GM19324 (cell line): Measurements from ENCODE around the gene ATL3.
"Not testable (repeated sequence)": the region's sequence is repeated elsewhere in the genome, so short reads cannot be mapped to it uniquely, and the experiment has no call there.

Experiments used
- ATAC-seq: cut with Tn5 transposase; IDR thresholded peaks from one replicate; pipeline ENCODE4 v1.9.1; 2021; ENCODE audit warnings: mild to moderate bottlenecking, moderate library complexity; ENCODE audit not compliant: unreplicated experiment, low FRiP score

ATL3 gene

DNA sequence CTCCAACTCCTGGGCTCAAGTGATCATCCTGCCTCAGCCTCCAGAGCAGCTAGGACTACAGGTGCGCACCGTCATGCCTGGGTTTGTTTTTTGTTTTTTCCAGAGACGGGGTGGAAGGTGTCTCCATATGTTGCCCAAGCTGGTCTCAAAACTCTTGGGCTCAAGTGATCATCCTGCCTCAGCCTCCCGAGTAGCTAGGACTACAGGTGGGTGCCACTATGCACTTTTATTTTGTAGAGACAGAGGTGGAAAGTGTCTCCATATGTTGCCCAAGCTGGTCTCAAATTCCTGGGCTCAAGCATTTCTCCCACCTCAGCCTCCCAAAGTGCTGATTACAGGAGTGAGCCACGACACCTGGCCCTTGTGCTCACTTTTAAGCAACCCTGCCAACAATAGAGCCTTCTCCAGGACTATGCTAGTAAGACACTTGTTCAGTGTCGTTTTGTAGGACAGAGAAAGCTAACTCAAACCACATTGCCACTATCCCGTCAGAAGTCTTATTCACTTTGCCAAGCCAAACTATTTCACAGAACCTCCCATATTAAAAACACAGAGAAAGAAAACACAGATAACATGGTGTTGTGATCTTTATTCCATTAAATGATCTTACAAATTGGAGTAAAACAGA is 47.5 kb downstream of the ATL3 start:
- no peak for ATAC-seq

- no peak for ATAC-seq
These were observed 48.9 kb downstream of the ATL3 start for GRCh38 chr11:63622323-63622722.

DNA sequence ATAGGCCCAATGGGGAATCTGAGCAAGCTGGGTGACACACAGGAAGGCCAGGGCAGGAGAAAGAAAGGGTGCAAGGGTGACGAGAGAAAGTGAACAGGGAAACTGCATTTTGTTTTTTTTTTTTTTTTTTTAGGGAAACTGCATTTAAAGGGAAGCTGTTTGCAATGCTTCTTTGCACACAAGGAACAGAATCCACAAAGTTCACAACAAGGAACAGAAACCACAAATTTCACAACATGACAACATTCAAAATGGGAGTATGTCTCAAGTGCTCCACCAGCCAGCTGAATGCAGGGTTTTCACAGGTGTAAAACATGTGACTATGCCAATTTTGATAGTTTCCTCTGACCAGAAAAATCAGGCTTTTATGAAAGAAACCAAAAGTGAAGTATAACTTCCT is 50.1 kb downstream of the ATL3 start:
- ATAC-seq: no peak

DNA sequence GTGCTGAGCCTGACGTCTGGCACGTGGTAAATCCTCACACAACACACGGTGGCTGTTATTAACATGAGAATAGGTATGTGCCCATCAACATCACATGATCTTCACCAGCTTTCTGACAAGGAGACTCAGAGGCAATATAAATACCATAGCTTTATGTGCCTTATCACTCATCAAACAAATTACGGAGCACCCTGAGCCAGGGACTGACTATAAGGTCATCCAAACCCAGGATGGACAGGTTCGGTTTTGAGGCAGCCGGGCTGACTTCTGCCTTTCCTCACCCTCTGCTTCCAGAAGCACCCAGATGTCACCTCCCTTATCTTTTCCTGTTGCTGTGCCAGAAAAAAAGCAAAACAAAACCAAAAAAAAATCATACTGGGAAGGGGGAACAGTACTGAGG is 51.2 kb downstream of the ATL3 start:
- ATAC-seq: no peak

- not testable (repeated sequence) for ATAC-seq
These were observed 53.5 kb downstream of the ATL3 start for GRCh38 chr11:63617686-63618085.

DNA sequence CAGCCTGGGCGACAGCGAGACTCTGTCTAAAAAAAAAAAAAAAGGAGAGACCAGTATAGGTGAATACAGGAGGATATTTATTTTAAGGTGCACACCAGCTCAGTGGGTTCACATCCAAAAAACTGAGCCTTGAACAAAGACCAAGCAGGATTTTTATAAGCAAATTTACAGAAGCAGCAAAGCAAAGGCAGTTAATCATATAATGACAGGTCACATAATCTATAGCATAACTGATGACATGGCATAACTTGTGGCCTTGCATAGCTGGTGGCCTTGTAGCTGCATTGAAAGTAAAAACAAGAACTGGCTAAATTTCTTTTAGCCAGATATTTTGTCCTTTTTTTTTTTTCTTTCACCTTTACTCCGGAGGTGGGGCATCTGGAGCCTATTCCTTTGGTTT is 54.2 kb downstream of the ATL3 start:
- no peak for ATAC-seq

GRCh38 chr11:63614136-63614671 is 57.0 kb downstream of the ATL3 start, which contains the start of gene PLAAT3:
TSS of gene PLAAT3 (minus strand) at chr11:63614433. CDS start at chr11:63614014, 419 bp downstream.
- no peak for ATAC-seq

DNA sequence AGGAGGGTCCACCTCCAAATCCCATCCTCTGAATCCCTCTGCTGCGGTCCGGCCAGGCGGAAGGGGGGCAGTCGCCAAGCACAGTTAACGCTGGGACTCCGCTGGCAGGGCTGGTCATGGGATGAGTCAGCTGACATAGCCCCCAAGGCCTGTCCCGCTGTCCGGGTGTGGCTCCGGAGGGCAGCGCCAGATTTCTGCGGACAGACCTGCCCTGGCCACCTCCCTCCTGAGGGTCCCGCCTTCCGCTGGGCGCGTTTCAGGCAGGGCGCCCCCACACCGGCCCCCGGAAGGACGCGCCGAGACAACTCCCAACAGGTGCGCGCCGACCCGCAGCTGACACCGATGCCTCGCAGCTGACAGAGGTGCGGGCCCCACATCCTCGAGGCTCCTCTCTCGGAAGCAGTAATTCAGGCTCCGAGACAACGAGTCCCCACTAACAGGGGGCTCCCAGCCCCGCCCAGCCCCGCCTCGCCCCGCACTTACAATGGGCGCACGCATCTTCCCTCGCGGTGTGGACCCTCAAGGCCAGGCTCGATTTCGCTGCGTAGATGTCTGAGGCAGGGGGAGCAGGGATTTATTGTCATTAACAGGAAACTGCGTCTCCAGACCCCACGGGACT is 57.5 kb downstream of the ATL3 start:
- ATAC-seq: no peak

DNA sequence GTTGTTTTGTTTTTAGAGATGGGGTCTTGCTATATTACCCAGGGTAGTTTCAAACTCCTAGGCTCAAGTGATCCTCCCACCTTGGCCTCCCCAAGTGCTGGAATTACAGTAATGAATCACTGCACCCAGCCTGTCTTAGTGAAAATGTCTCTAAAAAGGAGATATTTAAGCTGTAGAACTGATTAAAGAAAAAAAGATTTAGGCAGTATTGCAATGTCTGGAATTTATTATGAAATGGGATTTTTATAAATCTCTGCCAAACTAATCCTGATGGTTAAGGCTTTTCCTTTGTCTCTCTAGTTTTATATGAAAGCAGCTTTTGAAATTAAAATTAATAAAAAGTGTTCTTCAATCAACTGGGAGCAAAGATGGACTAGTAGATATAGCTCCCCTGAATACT is 59.0 kb downstream of the ATL3 start:
- no peak for ATAC-seq

DNA sequence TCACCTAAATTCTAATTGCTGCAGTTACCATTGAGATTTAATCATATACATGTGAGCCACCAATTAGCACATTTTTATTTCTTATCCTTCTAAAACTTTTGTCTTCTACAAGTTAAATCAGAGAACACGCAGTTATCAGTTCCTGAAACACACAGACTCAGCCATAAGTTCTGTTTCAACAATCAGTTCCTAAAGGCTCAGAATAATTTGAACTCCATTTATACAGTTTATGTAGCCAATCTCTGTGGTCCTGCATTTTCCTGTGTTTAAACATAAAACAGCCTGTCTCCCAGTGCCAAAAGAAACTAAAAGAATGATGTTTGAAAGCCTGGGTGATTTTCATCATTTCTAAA is 59.8 kb downstream of the ATL3 start:
- ATAC-seq: no peak

- ATAC-seq: no peak
These were observed 60.4 kb downstream of the ATL3 start for GRCh38 chr11:63610604-63611394.

GRCh38 chr11:63609971-63610580 is 61.1 kb downstream of the ATL3 start:
- ATAC-seq: no peak

DNA sequence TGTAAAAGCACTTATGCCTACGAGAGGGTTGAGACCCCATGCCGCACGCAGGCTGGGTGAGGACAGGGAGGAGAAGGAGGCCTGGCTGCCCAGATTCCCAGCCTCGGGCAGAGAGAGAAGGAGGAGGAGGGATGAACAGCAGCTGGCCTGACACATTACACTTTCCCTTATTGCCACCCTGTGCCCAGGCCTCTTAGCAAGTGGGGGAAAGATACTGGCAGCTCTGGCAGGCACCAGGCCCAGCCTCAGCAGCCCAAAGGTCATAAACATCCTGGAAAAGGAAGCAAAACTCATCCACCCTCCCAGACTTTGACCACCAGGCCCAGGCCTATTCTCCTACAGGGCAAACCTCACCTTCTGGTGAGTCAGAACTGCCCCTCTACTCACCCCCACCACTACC is 61.6 kb downstream of the ATL3 start:
- ATAC-seq: no peak

DNA sequence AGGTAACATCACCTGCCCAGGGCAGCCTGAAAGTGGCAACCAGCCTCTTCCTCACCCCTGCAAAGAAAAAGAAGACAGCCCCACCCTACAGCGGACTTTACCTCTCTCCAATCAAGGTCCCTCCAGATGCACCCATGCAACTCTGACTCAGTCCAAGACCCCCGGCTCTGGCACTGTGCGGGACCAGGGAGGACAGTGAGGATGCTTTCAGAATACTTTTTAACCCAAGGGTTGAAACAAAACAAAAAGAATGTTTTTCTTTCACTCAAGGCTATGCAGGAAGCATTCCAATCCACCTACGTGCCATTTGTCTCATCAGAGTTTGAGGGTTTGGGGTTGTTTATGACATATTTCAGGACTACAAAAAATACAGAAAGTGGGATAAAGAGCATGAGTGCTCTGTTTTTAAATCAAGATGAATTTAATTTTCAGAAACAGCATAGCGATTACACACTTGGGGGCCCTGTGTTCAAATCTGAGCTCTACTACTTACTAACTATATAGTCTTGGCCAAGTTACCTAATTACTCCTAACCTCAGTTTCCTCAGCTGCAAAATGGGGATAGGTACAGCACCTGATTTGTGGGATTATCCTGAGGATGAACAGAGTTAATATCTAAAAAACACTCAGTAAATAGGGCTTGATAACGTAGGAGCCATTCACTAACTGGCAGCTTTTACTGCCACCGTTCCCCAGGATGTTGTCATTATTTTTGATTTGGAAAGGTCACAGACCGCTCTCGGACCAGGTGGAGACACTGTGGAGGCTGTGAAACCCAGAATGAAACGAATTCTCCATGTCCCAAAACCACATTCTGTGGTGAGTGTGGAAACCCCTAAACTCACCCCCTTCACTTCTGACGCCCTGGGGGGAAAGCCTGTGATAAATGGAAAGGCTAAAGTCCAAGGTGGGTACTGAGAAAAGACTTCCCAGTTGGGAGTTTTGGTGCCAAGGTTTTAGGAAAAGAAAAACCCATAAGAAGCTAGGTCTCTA is 62.5 kb downstream of the ATL3 start:
- no peak for ATAC-seq

DNA sequence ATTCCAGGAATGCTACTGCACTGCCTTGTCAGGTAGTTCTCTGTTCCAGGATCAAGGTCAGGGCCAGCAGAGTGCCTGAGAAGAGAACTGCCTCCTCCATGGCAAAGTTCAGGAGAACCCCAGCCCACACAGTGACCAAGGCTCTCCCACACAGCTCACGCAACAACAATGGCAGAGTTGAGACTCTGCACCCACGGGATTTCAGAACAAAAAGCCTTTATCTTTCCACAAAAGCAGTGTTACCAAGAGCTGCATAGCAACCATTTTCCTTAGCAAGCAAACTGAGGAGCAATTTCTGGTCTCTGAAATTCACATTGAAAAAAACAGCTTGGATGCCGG is 68.0 kb downstream of the ATL3 start:
- no peak for ATAC-seq

- ATAC-seq: not testable (repeated sequence)
These were observed 68.6 kb downstream of the ATL3 start for GRCh38 chr11:63602290-63603179.

DNA sequence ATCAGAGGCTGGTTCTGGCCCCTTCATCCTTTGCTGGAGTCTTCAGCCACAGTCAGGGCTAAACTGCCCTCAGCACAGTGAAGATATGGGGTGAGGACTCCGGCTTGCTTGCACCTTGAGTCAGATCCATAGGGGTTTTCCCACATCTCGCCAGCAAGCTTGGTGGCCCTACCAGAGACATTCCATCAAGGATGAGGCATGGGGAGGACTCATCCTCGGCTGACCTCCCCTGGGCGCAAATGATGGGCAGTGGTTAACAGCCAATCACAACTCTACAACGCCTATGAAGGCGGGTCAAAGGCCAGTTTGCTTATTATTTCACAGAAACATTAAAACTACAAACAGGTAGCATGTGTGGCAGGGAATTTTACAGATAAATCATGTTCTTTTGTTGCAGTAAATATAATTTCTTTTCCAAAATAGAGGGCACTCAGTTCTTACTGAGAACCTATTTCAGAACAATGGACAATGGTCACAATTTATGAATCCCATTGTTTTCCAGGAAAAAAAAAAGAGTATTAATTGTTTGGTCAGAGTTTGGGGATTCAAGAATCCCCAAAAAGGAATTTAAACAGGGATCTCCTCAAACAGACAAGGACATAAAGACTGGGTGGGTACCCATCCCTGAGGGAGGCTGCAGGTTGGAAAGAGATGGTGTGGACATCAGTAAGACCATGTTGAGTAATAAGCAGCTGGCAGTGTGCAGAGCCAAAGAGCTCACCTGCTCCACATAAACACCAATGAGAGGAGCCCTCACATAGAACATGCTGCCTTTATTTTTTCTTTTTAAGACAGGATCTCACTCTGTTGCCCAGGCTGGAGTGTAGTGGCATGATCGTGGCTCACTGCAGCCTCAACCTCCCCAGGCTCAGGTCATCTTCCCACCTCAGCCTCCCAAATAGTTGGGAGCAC is 71.7 kb downstream of the ATL3 start:
- no peak for ATAC-seq

- ATAC-seq: no peak
These were observed 72.6 kb downstream of the ATL3 start for GRCh38 chr11:63598556-63598955.
